GM19238 (cell line): ENCODE results near the gene JARID2.
A peak's percentile ranks its signal among the peaks of the same experiment; 100 is the strongest.

Source experiments
- DNase-seq: peaks from one replicate; pipeline ENCODE4 v3.0.0; 2011; ENCODE audit warnings: low spot score; ENCODE audit not compliant: insufficient read length

JARID2 gene

GRCh38 chr6:15352845-15353244, 107.0 kb downstream of the JARID2 start:
- DNase-seq: no peak

GRCh38 chr6:15355683-15356099, 109.8 kb downstream of the JARID2 start:
- no peak for DNase-seq

GRCh38 chr6:15356179-15356578, 110.3 kb downstream of the JARID2 start:
- DNase-seq: no peak

GRCh38 chr6:15356937-15357336, 111.1 kb downstream of the JARID2 start:
- no peak for DNase-seq

- DNase-seq: no peak
Observed at GRCh38 chr6:15357782-15358181, 111.9 kb downstream of the JARID2 start.

GRCh38 chr6:15358579-15359327, 112.9 kb downstream of the JARID2 start:
- no peak for DNase-seq

- no peak for DNase-seq
Observed at GRCh38 chr6:15359335-15359862, 113.5 kb downstream of the JARID2 start.

GRCh38 chr6:15360300-15360699, 114.4 kb downstream of the JARID2 start:
- no peak for DNase-seq

GRCh38 chr6:15361197-15361596, 115.3 kb downstream of the JARID2 start:
- DNase-seq: no peak

GRCh38 chr6:15362274-15363160, 116.6 kb downstream of the JARID2 start:
- no peak for DNase-seq

GRCh38 chr6:15363164-15363522, 117.3 kb downstream of the JARID2 start:
- no peak for DNase-seq

- peak; percentile 27 for DNase-seq
Observed at GRCh38 chr6:15363523-15364400, 117.9 kb downstream of the JARID2 start.

GRCh38 chr6:15364401-15365037, 118.7 kb downstream of the JARID2 start:
- no peak for DNase-seq

- DNase-seq: no peak
Observed at GRCh38 chr6:15365273-15365687, 119.4 kb downstream of the JARID2 start.

- no peak for DNase-seq
Observed at GRCh38 chr6:15366003-15366535, 120.2 kb downstream of the JARID2 start.

GRCh38 chr6:15366879-15367278, 121.0 kb downstream of the JARID2 start:
- no peak for DNase-seq

GRCh38 chr6:15368186-15368585, 122.3 kb downstream of the JARID2 start:
- DNase-seq: no peak

GRCh38 chr6:15368873-15369272, 123.0 kb downstream of the JARID2 start:
- DNase-seq: no peak

- no peak for DNase-seq
Observed at GRCh38 chr6:15369838-15370237, 124.0 kb downstream of the JARID2 start.
